Testis (tissue), 2 donors: ENCODE results near the gene SHB.

Source experiments
- CTCF ChIP-seq, 3 experiments: fragments of 450-650 bp in 2 of 3; fragments of 200-600 bp in 1 of 3; sonication (generic) in 1 of 3; IDR thresholded peaks; one replicate each; pipeline ENCODE4 v1.5.1; 2016 to 2019; ENCODE audit warnings: antibody characterized with exemption in 3 of 3, mild to moderate bottlenecking in 2 of 3, moderate library complexity in 1 of 3
- POLR2A ChIP-seq: fragments of 450-650 bp; IDR thresholded peaks from one replicate; pipeline ENCODE4 v1.6.1; 2017; ENCODE audit warnings: antibody characterized with exemption, mild to moderate bottlenecking, moderate library complexity

- TF ChIP-seq CTCF (IDR thresholded peaks at IDR 0.05) = no peak
- no peak for TF ChIP-seq POLR2A
Observed at GRCh38 chr9:38007016-38007415, 62.0 kb downstream of the SHB start.
